WI38 (cell line): Measurements from ENCODE around the gene RPN2.

Experiments used
- H3K4me3 ChIP-seq: 2 replicates; pipeline ENCODE4 v1.5.1; 2011; ENCODE audit warnings: low read depth, mild to moderate bottlenecking, control low read depth, low read length
- TF ChIP-seq, protein P1 (sequence below): IDR thresholded peaks from 2 replicates; pipeline ENCODE4 v1.5.1; 2012; ENCODE audit warnings: low read depth, mild to moderate bottlenecking, control low read depth, low read length

The RPN2 gene

DNA sequence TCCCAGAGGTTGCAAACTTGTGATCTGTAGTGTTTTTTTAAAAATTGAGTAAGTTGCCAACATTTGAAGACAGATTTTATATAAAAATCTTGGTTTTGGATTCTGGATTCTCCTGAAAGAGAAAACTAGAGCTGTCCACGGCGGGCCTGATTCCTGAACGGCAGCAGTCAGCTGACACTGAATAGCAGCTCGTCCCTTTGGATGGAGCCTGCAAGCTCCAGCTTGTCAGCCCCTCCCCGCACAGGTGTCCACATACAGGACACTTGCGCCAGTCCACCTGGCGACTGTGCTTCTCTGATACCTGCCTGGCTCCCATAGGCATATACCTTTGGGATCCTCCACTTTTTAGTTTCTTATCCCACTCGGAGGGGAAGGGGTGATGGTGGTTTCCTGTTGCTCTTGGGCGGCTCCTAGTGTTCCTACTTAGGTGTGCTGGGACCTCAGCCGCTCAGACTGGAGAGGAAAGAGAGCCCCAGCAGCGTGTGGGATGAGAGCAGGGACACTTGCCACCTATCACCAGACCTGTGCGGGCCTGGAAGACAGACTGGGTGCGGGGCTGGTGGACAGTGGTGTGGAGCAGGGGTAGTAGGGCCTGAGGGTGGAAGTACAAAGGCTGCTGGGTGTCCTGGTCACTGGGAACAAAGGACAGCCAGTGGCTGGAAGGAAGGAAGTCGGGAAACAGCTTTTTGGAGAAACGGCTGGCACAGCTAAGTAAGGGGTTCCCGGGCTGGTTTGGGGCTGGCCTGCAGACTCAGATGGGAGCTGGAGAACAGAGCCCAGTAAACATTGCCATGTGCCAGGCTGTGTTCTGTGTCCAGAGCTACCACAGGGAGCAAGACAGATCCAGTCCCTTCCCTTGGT, 64.2 kb downstream of the RPN2 start:
- no peak overlapping the region for H3K4me3 ChIP-seq
- TF ChIP-seq, protein P1, sequence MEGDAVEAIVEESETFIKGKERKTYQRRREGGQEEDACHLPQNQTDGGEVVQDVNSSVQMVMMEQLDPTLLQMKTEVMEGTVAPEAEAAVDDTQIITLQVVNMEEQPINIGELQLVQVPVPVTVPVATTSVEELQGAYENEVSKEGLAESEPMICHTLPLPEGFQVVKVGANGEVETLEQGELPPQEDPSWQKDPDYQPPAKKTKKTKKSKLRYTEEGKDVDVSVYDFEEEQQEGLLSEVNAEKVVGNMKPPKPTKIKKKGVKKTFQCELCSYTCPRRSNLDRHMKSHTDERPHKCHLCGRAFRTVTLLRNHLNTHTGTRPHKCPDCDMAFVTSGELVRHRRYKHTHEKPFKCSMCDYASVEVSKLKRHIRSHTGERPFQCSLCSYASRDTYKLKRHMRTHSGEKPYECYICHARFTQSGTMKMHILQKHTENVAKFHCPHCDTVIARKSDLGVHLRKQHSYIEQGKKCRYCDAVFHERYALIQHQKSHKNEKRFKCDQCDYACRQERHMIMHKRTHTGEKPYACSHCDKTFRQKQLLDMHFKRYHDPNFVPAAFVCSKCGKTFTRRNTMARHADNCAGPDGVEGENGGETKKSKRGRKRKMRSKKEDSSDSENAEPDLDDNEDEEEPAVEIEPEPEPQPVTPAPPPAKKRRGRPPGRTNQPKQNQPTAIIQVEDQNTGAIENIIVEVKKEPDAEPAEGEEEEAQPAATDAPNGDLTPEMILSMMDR = no peak

- no peak overlapping the region for H3K4me3 ChIP-seq
- TF ChIP-seq, protein P1 = no peak
These were observed 64.9 kb downstream of the RPN2 start for GRCh38 chr20:37243937-37244571.

- H3K4me3 ChIP-seq = no peak overlapping the region
- TF ChIP-seq, protein P1 = no peak
These were observed 65.4 kb downstream of the RPN2 start for GRCh38 chr20:37244572-37244957.

- TF ChIP-seq, protein P1 = no peak
- H3K4me3 ChIP-seq = no peak overlapping the region
These were observed 66.4 kb downstream of the RPN2 start for GRCh38 chr20:37245216-37246150.

- TF ChIP-seq, protein P1 = no peak
These were observed 67.6 kb downstream of the RPN2 start for GRCh38 chr20:37246736-37247135.

DNA sequence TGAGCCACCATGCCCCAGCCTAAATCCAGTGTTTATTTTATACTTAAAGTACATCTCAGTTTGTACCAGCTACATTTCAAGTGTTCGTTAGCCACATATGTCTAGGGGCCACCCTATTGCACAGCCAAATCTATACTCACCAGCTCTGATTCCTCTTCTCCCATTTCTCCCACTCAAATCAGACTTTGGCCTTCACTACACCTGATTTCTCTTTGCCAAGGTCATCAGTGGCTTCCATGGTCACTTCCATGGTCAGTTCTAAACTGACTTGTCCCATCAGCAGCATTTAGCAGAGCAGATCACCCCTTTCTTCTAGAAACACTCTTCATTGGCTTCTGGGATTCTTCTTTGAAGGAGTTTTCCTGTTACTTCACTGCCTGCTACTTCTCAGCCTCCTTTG, 68.4 kb downstream of the RPN2 start:
- no peak overlapping the region for H3K4me3 ChIP-seq
- TF ChIP-seq, protein P1 = no peak

More at GRCh38 chr20:37246736-37247135, 67.6 kb downstream of the RPN2 start:
- H3K4me3 ChIP-seq = no peak overlapping the region
